Large intestine (tissue), 3 donors: ENCODE data around the gene DAG1. TPM values are rescaled to one million over a fixed set of nuclear protein-coding genes. Genes with fewer than 3 reads are reported as not detected.

Experiments used
- DNase-seq, 2 donors: peaks; one replicate each; pipeline versions ENCODE4 v3.0.0 to v3.0.0-alpha.2; 2013
- H3K27ac ChIP-seq: one replicate; pipeline ENCODE4 v1.5.1; 2013; ENCODE audit warnings: low read length
- H3K27me3 ChIP-seq: 2 replicates; pipeline ENCODE4 v1.6.1; 2013; ENCODE audit warnings: low read length; ENCODE audit not compliant: control insufficient read depth, insufficient read depth
- H3K36me3 ChIP-seq: 2 replicates; pipeline ENCODE4 v1.6.1; 2013; ENCODE audit warnings: low read length; ENCODE audit not compliant: control insufficient read depth, insufficient read depth
- H3K4me1 ChIP-seq: one replicate; pipeline ENCODE4 v1.6.1; 2013; ENCODE audit warnings: low read length; ENCODE audit not compliant: control insufficient read depth, insufficient read depth
- H3K4me3 ChIP-seq: one replicate; pipeline ENCODE4 v1.5.1; 2013; ENCODE audit warnings: low read length
- H3K9me3 ChIP-seq: one replicate; pipeline ENCODE4 v1.6.1; 2013; ENCODE audit warnings: mild to moderate bottlenecking, low read depth, low read length, moderate library complexity; ENCODE audit not compliant: control insufficient read depth
- WGBS: methylation state at CpG from one replicate; pipeline ENCODE4 v1.1.5; 2013; ENCODE audit warnings: low lambda C conversion rate; ENCODE audit not compliant: insufficient coverage; 5-methylcytosine and 5-hydroxymethylcytosine counted together
- polyA plus RNA-seq: library from polyadenylated mRNA; unstranded; fragments of 120-200 nt; gene quantifications from one replicate; pipeline ENCODE4 v1.2.1, GENCODE V29; 2013

Gene DAG1
- polyA plus RNA-seq, 1 donor, result 41.7 TPM

GRCh38 chr3:49531218-49531617, 61.2 kb downstream of the DAG1 start:
- no peak overlapping the region for H3K4me3 ChIP-seq
- no peak for DNase-seq
- no peaks in the 10 kb centered on the region for H3K9me3 ChIP-seq
- H3K27me3 ChIP-seq, result no peaks in the 10 kb centered on the region
- H3K27ac ChIP-seq, result no peak overlapping the region
- H3K36me3 ChIP-seq, result peaks cover 36% of the 10 kb centered on the region
- WGBS, result no CpG with 5 or more reads among the region's 10 CpGs
- H3K4me1 ChIP-seq, result no peaks in the 10 kb centered on the region

GRCh38 chr3:49531715-49532114, 61.6 kb downstream of the DAG1 start:
- DNase-seq, result no peak
- WGBS, result no CpG with 5 or more reads among the region's 16 CpGs
- peaks cover 1% of the 10 kb centered on the region for H3K4me1 ChIP-seq

GRCh38 chr3:49533031-49533430, 63.0 kb downstream of the DAG1 start:
- Histone ChIP-seq H3K27ac (no peak overlapping the region), H3K36me3 (peaks cover 34% of the 10 kb centered on the region), H3K4me3 (no peak overlapping the region), H3K9me3 (no peaks in the 10 kb centered on the region), H3K27me3 (no peaks in the 10 kb centered on the region), H3K4me1 (peaks cover 2% of the 10 kb centered on the region)
- no peak for DNase-seq
- WGBS, result no CpG with 5 or more reads among the region's 13 CpGs

More at GRCh38 chr3:49531715-49532114, 61.6 kb downstream of the DAG1 start:
- Histone ChIP-seq H3K4me3 (no peak overlapping the region), H3K9me3 (no peaks in the 10 kb centered on the region), H3K27me3 (no peaks in the 10 kb centered on the region), H3K36me3 (peaks cover 36% of the 10 kb centered on the region), H3K27ac (no peak overlapping the region)

GRCh38 chr3:49533786-49534519, 63.9 kb downstream of the DAG1 start:
- DNase-seq, result no peak
- Histone ChIP-seq H3K27ac (no peak overlapping the region), H3K36me3 (peaks cover 34% of the 10 kb centered on the region), H3K4me3 (no peak overlapping the region), H3K9me3 (no peaks in the 10 kb centered on the region), H3K4me1 (peaks cover 2% of the 10 kb centered on the region), H3K27me3 (no peaks in the 10 kb centered on the region)
- 80% methylated on average over 1 of the region's 9 CpGs for WGBS

GRCh38 chr3:49534581-49535441, 64.7 kb downstream of the DAG1 start:
- Histone ChIP-seq H3K4me1 (peaks cover 2% of the 10 kb centered on the region), H3K27me3 (no peaks in the 10 kb centered on the region), H3K36me3 (peaks cover 34% of the 10 kb centered on the region), H3K9me3 (no peaks in the 10 kb centered on the region), H3K27ac (no peak overlapping the region), H3K4me3 (no peak overlapping the region)
- 100% methylated on average over 3 of the region's 14 CpGs for WGBS
- DNase-seq, result peak in 1 of 2 donors; percentile 24

GRCh38 chr3:49535971-49536874, 66.2 kb downstream of the DAG1 start:
- Histone ChIP-seq H3K27me3 (no peaks in the 10 kb centered on the region), H3K9me3 (no peaks in the 10 kb centered on the region), H3K4me3 (no peak overlapping the region), H3K4me1 (peaks cover 7% of the 10 kb centered on the region), H3K27ac (no peak overlapping the region), H3K36me3 (peaks cover 26% of the 10 kb centered on the region)
- no peak for DNase-seq
- WGBS, result no CpG with 5 or more reads among the region's 7 CpGs

GRCh38 chr3:49536875-49537533, 66.9 kb downstream of the DAG1 start:
- H3K4me1 ChIP-seq, result peaks cover 7% of the 10 kb centered on the region
- H3K4me3 ChIP-seq, result no peak overlapping the region
- no peaks in the 10 kb centered on the region for H3K27me3 ChIP-seq
- H3K27ac ChIP-seq, result no peak overlapping the region
- no peak for DNase-seq
- H3K36me3 ChIP-seq, result peaks cover 18% of the 10 kb centered on the region
- no peaks in the 10 kb centered on the region for H3K9me3 ChIP-seq
- WGBS, result 100% methylated on average over 2 of the region's 16 CpGs

- DNase-seq, result peak; percentile 88 to 92
- no CpG with 5 or more reads among the region's 63 CpGs for WGBS
- peaks cover 8% of the 10 kb centered on the region for H3K27me3 ChIP-seq
These were observed 69.8 kb downstream of the DAG1 start for GRCh38 chr3:49539659-49540560.

GRCh38 chr3:49552087-49552486, 82.0 kb downstream of the DAG1 start:
- Histone ChIP-seq H3K36me3 (no peaks in the 10 kb centered on the region), H3K9me3 (no peaks in the 10 kb centered on the region), H3K27me3 (peaks cover 26% of the 10 kb centered on the region), H3K4me1 (peaks cover 15% of the 10 kb centered on the region), H3K4me3 (no peak overlapping the region), H3K27ac (no peak overlapping the region)
- DNase-seq, result no peak

More at GRCh38 chr3:49539659-49540560, 69.8 kb downstream of the DAG1 start:
- Histone ChIP-seq H3K4me1 (peaks cover 7% of the 10 kb centered on the region), H3K36me3 (peaks cover 2% of the 10 kb centered on the region), H3K4me3 (peak overlapping the region; percentile 62), H3K9me3 (no peaks in the 10 kb centered on the region), H3K27ac (peak overlapping the region; percentile 71)
